NCI-H774 (cell line): ENCODE results near the gene LPAR2.
A peak's percentile ranks its signal among the peaks of the same experiment; 100 is the strongest.

Experiments used
- DNase-seq: peaks from one replicate; lab custom pipeline; 2025; lab: John Stamatoyannopoulos, UW

LPAR2 gene

DNA sequence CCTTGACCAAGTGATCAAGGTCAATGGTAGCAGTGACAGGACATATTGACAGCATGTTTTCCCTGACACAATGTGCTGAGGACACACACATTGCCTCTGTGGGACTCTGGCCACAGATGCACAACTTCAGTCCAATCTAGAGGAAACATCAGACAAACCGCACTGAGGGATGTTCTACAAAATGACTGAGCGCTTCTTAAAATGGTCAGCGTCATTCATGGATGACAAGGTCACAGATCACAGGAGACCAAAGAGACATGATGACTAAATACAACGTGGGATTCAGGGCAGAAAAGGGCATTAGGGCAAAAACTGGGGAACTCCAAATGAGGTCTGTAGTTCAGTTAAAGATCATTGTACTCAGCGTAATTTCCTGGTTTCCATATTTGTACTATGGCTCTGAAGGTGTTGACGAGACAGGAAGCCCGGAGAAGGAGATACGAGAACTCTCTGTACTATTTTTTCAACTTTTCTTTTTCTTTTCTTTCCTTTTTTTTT lies 30.2 kb downstream of the LPAR2 start:
- DNase-seq: no peak

- DNase-seq: no peak
Measured at GRCh38 chr19:19595171-19595701, 32.8 kb downstream of the LPAR2 start.

DNA sequence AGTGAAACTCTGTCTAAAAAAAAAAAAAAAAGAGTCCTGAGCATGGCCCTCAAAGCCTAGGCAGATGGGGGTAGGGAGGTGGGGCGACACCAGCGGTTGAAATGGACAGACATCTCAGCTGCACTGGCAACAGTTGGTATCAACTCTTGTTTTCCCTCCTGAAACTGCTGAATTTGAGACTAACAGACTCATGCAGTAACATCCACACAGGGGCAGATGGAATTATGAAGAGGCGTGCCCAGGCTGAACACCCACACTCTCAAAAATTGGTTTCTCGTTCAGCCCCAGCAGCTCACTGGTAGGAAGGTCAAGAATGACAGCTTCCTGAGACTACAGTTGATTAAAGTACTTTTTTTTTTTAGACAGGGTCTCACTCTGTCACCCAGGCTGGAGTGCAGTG lies 33.6 kb downstream of the LPAR2 start:
- no peak for DNase-seq

DNA sequence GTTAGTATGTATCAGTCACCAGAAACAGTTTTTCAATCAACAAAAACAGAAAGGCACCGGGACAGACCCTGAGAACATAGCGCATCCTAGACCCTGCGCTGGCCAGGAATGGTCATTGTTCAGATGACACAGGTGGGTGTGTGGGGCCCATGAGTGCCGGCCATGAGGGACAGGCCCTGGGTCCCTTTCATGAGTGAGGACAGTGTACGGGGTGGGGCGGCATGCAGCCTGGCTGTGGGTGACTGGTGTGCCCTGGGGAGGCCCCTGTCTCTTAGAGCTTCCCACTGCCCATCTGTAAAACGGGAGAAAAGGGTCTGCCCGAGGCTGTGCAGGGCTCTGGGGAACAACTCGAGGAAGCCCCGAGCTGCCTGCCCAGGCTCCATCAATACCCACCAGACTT lies 35.3 kb downstream of the LPAR2 start:
- no peak for DNase-seq

DNA sequence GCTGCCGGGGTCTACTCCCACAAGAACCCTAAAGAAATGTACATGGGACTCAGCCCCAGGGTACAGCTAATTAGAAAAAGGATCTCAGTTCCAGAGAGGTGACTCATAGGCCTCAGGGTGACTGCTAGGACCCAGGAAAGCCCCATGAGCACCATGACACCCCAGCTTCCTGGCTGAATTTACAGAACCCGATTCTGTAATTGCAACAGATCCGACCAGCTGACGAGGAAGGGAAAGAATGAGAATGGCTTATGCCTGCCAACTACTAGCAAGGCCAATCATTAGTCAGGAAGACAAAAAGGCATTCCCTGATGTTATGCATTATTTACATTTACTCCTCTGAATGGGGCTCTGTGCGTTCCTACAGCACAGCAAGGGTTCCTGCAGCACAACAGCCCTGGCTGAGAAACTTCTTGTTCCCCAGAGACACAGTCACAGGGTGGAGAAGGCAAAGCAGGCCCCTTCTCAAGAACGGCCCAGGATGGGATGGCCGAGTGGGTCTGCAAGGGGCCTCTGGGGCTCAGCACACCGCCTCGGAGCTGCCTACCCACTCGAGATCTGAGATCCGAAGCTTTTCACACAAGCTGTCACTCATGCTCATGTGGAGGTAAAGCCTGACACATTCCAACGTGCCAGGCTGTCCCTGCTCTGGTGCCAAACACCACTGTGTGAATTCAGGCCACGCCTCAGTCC lies 36.7 kb downstream of the LPAR2 start:
- no peak for DNase-seq

DNA sequence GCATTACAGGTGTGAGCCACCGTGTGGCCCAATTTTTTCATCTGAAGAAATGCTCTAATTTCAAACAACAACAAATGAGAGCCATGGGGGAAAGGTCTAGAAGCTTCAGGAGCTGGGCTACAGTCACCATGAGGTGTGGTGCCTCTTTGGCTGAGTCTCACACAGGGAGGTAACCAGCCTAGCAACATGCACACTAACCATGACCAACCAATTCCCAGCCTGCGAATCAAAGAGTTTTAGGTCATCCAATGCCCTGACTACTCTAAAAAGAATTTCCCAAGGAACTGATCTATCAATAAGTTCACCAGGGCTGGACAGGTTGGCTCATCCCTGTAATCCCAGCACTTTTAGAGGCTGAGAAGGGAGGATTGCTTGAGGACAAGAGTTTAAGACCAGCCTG lies 39.5 kb downstream of the LPAR2 start:
- no peak for DNase-seq

- no peak for DNase-seq
Measured at GRCh38 chr19:19587771-19588170, 40.2 kb downstream of the LPAR2 start.

GRCh38 chr19:19584356-19584755 lies 43.7 kb downstream of the LPAR2 start:
- no peak for DNase-seq

DNA sequence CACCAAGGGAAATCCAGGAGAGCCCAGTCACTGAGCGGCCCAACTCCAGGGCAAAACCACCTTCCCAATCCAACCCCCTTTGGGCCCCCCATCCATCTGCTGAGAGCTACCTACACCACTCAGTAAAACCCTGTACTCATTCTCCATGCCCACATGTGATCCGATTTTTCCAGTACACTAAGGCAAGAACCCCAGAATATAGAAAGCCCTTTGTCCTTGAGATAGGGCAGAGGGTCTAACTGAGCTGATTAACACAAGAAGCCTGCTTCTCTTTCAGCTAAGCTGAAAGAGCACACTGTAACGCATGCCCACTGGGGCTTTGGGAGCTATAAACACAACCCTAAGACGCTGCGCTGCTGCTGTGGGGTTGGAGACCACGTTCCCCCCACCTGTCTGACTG lies 45.5 kb downstream of the LPAR2 start:
- no peak for DNase-seq

DNA sequence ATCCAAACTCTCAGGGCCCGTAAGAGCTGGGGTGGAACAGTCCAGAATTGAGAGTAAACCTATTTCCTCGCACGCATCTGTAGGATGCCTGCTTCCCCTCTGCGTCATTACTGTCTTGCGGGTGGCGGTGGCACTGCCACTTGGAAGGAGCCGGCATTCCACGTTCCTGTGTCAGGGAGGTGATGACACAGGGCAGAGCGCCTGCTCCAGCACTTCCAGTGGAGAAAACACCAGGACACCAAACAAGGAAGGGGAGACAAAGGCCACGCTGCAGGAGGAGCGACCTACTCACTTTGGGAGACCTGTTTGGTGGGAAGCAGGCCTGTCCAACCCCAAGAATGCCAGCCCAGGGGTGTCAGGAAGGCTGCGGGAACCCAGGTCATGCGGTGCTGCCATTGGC lies 46.6 kb downstream of the LPAR2 start:
- DNase-seq: no peak

DNA sequence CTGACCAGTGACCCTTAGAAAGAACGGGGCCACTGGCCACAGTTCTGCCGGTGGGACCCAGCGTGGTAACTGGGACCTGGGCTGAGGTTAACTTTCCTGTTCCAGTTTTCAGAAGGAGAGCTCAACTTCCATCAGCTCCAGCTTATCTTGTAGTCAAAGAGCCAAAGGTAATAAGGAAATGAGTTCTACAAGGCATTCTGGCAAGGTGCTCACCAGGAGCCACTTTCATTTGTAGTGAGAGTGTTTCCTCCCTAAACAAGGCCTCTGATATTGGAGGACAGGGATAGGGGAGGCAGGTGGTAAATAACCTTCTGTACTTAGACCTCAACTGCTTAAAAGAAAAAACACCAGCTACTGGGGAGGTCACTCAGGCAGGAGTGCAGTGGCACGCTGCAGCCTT lies 47.6 kb downstream of the LPAR2 start:
- DNase-seq: no peak

GRCh38 chr19:19579533-19580361 lies 48.3 kb downstream of the LPAR2 start:
- no peak for DNase-seq

- DNase-seq: peak; percentile 81
Measured at GRCh38 chr19:19578252-19578651, 49.8 kb downstream of the LPAR2 start.

- DNase-seq: peak; percentile 20
Measured at GRCh38 chr19:19575411-19575810, 52.6 kb downstream of the LPAR2 start.
